ENCODE data around the gene DAND5. TPM values are rescaled to one million over a fixed set of nuclear protein-coding genes. Genes with fewer than 3 reads are reported as not detected.

DAND5 gene
- total RNA-seq, 1 donor from 2014 or later: not detected

DNA sequence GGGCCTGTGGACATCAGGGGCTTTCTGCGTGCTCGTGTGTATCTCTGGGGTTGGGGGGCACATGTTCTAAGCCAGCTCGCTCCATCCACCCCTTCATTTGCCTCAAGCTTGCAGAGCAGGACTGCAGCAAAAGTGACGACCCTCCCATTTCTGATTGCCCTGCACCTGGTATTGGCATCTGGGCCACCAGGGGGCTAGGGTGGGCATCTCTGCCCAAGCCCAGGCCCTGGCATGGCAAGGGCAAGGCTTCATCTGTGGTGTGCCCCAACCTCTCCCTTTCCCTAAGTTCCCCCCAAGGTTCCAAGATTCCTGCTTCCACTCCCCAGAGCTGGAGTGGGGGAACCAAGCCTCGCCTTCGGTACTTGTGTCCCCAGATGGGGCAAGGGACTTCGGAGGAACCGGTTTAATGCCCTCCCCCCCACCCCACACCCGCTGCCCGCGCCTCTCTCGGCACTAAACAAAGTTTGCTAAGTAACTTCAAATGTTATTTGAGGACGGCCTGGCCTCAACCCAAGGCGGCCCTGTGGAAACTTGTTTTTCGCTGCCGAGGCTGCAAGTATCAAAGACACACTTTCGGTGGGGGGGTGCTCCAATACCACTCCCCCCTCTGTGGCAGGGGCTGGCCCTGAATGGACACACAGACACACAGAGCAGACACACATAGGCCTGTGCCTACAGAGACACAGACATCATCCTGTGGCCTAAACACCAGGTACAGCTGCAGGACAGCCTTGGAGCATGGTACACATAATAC is 38.1 kb downstream of the DAND5 start:
- TF ChIP-seq, protein P1, sequence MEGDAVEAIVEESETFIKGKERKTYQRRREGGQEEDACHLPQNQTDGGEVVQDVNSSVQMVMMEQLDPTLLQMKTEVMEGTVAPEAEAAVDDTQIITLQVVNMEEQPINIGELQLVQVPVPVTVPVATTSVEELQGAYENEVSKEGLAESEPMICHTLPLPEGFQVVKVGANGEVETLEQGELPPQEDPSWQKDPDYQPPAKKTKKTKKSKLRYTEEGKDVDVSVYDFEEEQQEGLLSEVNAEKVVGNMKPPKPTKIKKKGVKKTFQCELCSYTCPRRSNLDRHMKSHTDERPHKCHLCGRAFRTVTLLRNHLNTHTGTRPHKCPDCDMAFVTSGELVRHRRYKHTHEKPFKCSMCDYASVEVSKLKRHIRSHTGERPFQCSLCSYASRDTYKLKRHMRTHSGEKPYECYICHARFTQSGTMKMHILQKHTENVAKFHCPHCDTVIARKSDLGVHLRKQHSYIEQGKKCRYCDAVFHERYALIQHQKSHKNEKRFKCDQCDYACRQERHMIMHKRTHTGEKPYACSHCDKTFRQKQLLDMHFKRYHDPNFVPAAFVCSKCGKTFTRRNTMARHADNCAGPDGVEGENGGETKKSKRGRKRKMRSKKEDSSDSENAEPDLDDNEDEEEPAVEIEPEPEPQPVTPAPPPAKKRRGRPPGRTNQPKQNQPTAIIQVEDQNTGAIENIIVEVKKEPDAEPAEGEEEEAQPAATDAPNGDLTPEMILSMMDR (IDR thresholded peaks at IDR 0.05; ENCODE audit: insufficient read depth, low read length, severe bottlenecking): peak; percentile 8
- Histone ChIP-seq H3K4me3 (ENCODE audit: low read depth, low read length) (no peak overlapping the region), H3K36me3 (ENCODE audit: control insufficient read depth, insufficient read depth, low read length) (no peaks in the 10 kb centered on the region), H3K27me3 (ENCODE audit: control insufficient read depth, insufficient read depth, low read length) (peaks cover 2% of the 10 kb centered on the region)
- FAIRE-seq (peak; percentile 60), DNase-seq (ENCODE audit: low read depth) (peak; percentile 50)

DNA sequence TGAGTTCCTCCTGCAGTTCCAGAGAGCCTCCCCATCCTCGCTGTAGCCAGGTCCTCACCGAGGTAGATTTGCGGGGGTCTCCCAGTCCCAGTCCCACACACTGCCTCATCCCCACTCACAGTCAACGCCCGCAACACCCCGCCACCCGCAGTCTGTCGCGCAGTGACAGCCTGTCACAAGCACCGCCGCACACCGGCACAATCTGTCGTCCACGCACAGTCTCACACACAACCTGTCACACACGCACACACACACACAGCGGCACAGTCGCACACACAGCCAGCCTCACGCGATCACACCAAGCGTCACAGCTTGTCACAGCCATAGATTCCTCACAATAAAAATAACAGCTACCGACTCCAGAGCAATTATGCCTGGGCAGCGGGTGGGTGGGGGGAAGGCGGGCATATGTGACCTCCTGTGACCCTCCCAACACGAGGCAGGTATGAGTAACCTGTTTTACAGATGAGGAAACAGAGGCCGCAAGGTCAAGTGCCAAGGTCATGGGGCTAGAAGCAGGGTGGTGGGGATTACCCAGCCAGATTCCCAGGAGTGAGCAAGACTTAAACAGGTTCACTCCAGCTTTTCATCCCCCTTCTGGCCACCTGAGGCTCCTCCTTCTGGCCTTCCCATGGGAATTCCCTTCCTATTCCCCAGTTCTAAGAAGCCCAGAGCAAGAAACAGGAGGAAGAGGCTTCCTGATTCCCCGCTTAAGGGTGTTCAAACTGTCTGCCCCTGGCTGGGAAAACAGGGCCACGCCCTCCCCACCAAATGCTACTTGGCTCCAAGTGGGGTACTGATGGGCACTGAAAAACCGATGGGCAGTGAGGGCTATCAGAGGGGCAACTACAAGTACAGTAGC is 39.8 kb downstream of the DAND5 start:
- DNase-seq (ENCODE audit: low read depth): peak; percentile 45
- H3K4me3 ChIP-seq (ENCODE audit: low read depth, low read length): no peak overlapping the region
- FAIRE-seq: no peak
- peaks cover 2% of the 10 kb centered on the region for H3K27me3 ChIP-seq (ENCODE audit: control insufficient read depth, insufficient read depth, low read length)
- TF ChIP-seq, protein P1 (IDR thresholded peaks at IDR 0.05; ENCODE audit: insufficient read depth, low read length, severe bottlenecking): peak; percentile 7
- H3K36me3 ChIP-seq (ENCODE audit: control insufficient read depth, insufficient read depth, low read length): no peaks in the 10 kb centered on the region

DNA sequence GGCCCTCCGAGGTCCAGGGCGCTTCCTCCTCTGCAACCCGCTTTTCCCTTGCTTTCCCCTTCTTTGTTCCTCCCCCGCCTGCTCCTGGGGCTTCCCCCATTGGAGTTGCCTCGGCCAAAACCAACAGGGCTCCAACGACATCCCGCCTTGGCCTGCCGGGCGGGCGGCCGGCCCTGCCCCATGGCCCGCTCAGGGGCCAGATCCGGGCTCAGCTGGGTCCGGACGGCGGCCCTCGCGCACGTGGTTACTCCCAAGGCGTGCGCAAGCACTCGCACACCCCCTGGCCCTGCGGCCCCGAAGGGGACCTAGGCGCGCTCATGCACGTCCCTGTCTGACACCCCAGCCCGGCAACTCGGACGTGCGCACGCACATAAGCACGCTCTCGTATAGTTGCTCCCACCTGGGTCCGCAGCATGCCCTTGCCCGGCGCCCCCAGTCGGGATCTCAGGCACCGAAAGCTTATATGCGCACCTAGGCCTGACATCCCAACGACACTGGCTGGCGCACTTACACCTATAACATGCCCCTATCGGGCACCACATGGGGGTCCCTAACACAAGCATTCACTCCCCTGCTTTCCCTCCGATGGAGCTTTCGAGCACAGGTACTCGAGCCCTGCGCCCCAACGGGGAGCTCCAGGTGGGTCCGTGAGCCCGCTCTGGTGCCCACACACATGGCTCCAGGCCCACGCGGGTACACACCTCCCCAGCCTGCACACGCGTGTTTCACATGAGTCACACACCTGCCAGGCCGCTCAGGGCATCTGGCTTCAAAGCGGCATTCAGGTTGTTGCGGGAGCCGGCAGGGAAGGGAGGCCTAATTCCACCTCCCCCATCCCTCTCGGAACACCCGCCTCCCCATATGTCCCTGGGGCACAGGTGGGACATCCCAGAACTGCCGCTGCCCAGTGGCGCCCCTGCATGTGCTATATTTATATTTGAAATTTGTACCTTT is 40.9 kb downstream of the DAND5 start:
- no peak for DNase-seq (ENCODE audit: low read depth)
- TF ChIP-seq, protein P1 (IDR thresholded peaks at IDR 0.05; ENCODE audit: insufficient read depth, low read length, severe bottlenecking): no peak
- Histone ChIP-seq H3K36me3 (ENCODE audit: control insufficient read depth, insufficient read depth, low read length) (no peaks in the 10 kb centered on the region), H3K4me3 (ENCODE audit: low read depth, low read length) (no peak overlapping the region), H3K27me3 (ENCODE audit: control insufficient read depth, insufficient read depth, low read length) (peaks cover 2% of the 10 kb centered on the region)
- FAIRE-seq: no peak

DNA sequence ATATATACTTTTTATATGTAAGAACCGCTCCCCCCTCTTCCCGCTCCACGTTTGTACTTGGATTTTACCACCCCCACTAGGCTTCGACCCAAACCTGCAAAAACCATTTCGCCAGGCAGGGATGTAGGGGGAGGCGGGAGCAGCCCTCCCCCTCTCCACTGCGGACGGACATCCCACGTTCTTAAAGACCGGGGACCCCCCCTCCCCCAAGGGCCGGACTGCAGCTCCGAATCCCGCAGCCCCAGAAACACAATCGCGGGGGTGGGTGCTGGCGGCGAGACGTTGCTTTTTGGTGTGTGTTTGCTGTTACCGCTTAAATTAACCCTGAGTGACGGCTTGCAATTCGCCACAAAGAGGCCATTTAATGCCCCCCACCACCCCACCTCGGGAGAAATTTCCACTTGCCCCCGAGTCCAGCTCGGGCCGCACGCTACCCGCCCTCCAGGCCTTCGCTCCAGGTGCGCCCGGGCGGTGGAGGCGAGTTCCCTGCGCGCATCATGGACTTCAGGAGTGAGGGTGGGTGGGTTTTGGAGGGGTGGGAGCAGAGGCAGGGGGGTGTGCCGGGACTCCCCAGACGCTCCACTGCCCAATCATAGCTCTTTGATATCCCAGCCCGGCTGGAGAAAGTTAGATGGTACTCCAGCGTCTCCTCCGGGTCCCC is 41.7 kb downstream of the DAND5 start:
- no peak for FAIRE-seq
- H3K27me3 ChIP-seq (ENCODE audit: control insufficient read depth, insufficient read depth, low read length): peaks cover 2% of the 10 kb centered on the region

More for the DNA sequence above, 41.7 kb downstream of the DAND5 start:
- TF ChIP-seq, protein P1 (IDR thresholded peaks at IDR 0.05; ENCODE audit: insufficient read depth, low read length, severe bottlenecking): no peak
- no peaks in the 10 kb centered on the region for H3K36me3 ChIP-seq (ENCODE audit: control insufficient read depth, insufficient read depth, low read length)
- DNase-seq (ENCODE audit: low read depth): no peak
- no peak overlapping the region for H3K4me3 ChIP-seq (ENCODE audit: low read depth, low read length)

Data from bronchial epithelial cell (primary cell).